Measurements from ENCODE around the gene MCFD2. TPM values are rescaled to one million over a fixed set of nuclear protein-coding genes. Genes with fewer than 3 reads are reported as not detected.

Gene MCFD2
- total RNA-seq = 10 to 100 TPM; 61.9 to 89.5 (median 74.2) TPM

DNA sequence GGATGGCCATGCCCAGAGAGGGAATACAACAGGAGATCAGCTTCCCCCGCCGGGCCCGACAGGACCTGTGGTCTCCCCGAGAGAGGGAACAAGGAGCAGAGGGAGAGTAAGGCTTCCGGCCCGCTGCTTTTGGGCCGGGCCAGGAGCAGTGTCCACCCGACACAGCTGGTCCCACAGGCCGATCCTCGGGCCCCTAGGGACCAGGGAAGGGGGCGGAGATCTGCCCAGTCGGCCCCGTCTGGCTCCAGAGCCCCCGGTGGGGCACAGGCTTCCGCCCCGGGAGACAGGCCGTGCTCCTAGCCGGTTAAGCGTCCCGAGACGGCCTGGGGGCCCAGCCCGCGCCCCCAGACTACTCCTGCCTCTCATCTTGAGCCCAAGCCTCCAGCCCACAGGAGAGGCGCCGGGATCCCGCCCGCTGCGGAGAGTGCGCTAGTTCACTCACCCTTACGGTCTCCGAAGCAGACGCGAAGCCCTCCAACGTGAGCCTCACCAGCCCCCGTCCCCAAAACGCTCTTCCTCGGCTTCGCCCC lies at the start of gene MCFD2:
Gene MCFD2 (minus strand): TSS at position 526 of the 530 bp plus-strand sequence. CDS start 6,635 bp downstream, outside the sequence.
- Histone ChIP-seq H3K27ac (replicated peaks in 1 of 4) (peak within 1 kb of the TSS; percentile 95 to 99 (median 97)), H3K4me1 (peaks cover 32 to 52% (median 45%) of the 10 kb centered on the region in 4 donors), H3K27me3 (no peaks in the 10 kb centered on the region), H3K9me3 (no peaks in the 10 kb centered on the region), H3K4me3 (peak within 1 kb of the TSS; percentile 90 to 100 (median 99)), H3K36me3 (peaks cover 7 to 13% (median 10%) of the 10 kb centered on the region in 4 donors)
- intact Hi-C loops (cut with DNase I) = loop anchor here (5.0 to 10.0 kb wide), 2 partner anchors 159 to 407 kb away; no protein-coding TSS in a partner anchor
- peak; percentile 93 for DNase-seq (ENCODE audit: extremely low spot score)
- WGBS = under 1% methylated on average over 32 of the region's 38 CpGs
- TF ChIP-seq EP300 (IDR thresholded peaks at IDR 0.05) = no peak
- no peak for TF ChIP-seq CTCF (IDR thresholded peaks at IDR 0.05)
- no peak for TF ChIP-seq POLR2AphosphoS5 (IDR thresholded peaks at IDR 0.05)
- peak; percentile 32 for TF ChIP-seq POLR2A (IDR thresholded peaks at IDR 0.05; ENCODE audit: low read depth)

DNA sequence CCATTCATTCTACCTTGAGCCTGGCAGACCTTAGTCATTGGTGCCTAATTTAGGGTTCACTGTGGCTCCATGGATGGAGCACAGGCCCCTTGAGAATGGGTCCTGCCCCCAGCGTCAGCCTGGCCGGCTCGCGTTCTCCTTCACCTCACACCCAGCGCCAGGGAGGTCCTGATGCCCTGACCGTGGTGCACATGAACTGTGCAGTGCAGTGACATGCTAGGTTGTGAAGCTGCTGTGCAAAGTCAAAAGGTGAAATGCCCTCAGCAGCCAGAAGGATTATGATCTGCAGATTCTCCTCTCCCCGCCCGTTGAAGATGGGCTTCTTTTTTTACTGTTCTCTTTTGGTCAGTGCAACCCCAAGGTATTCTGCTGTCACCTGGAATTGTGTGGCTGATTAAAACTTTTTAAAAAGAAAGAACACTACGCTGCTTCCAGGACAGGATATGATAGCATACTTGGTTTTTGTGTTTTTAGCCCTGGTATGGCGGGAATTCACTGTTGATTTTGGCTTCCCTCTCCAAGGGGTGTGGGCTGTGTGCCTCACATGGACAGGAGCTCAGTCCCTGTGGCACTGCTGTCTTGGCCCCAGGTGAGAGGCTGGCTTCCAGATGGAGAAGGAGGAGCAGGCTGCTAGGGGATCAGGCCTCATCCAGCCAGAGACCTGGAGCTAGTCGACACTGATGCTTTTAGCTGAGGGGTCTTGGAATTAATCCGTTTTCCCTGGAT lies 49.4 kb upstream of the MCFD2 start:
- intact Hi-C loops (cut with DNase I) = no loop called here
- peaks cover 19 to 74% (median 62%) of the 10 kb centered on the region in 4 donors for H3K4me1 ChIP-seq

GRCh38 chr2:46963941-46964673 lies 48.5 kb upstream of the MCFD2 start:
- H3K9me3 ChIP-seq = no peaks in the 10 kb centered on the region
- DNase-seq (ENCODE audit: extremely low spot score) = no peak
- H3K27me3 ChIP-seq = no peaks in the 10 kb centered on the region
- 87% methylated on average over 7 of the region's 7 CpGs for WGBS
- peaks cover 12 to 65% (median 55%) of the 10 kb centered on the region in 4 donors for H3K4me1 ChIP-seq
- intact Hi-C loops (cut with DNase I) = no loop called here
- H3K27ac ChIP-seq (replicated peaks in 1 of 4) = peak overlapping the region; percentile 36 to 83 (median 52)
- peaks cover 0 to 28% (median 21%) of the 10 kb centered on the region in 4 donors for H3K36me3 ChIP-seq
- no peak overlapping the region for H3K4me3 ChIP-seq
- TF ChIP-seq POLR2A (IDR thresholded peaks at IDR 0.05; ENCODE audit: low read depth) (no peak), CTCF (IDR thresholded peaks at IDR 0.05) (no peak), EP300 (IDR thresholded peaks at IDR 0.05) (no peak), POLR2AphosphoS5 (IDR thresholded peaks at IDR 0.05) (no peak)

More for the DNA sequence above, 49.4 kb upstream of the MCFD2 start:
- WGBS = 74% methylated on average over 12 of the region's 12 CpGs
- Histone ChIP-seq H3K9me3 (no peaks in the 10 kb centered on the region), H3K27me3 (no peaks in the 10 kb centered on the region), H3K27ac (replicated peaks in 1 of 4) (peak overlapping the region; percentile 36 to 83 (median 52)), H3K4me3 (no peak overlapping the region), H3K36me3 (peaks cover 0 to 19% (median 12%) of the 10 kb centered on the region in 4 donors)
- TF ChIP-seq CTCF (IDR thresholded peaks at IDR 0.05) (no peak), POLR2AphosphoS5 (IDR thresholded peaks at IDR 0.05) (peak; percentile 27 to 40)
- no peak for DNase-seq (ENCODE audit: extremely low spot score)

GRCh38 chr2:46963210-46963609 lies 47.6 kb upstream of the MCFD2 start:
- intact Hi-C loops (cut with DNase I) = no loop called here
- no peaks in the 10 kb centered on the region for H3K27me3 ChIP-seq
- H3K9me3 ChIP-seq = no peaks in the 10 kb centered on the region
- 61% methylated on average over 4 of the region's 4 CpGs for WGBS
- peaks cover 8 to 56% (median 47%) of the 10 kb centered on the region in 4 donors for H3K4me1 ChIP-seq
- H3K4me3 ChIP-seq = no peak overlapping the region
- peak overlapping the region; percentile 12 to 83 (median 52) for H3K27ac ChIP-seq (replicated peaks in 1 of 4)
- DNase-seq (ENCODE audit: extremely low spot score) = no peak
- TF ChIP-seq POLR2AphosphoS5 (IDR thresholded peaks at IDR 0.05) = no peak
- no peak for TF ChIP-seq POLR2A (IDR thresholded peaks at IDR 0.05; ENCODE audit: low read depth)
- TF ChIP-seq CTCF (IDR thresholded peaks at IDR 0.05) = no peak
- no peak for TF ChIP-seq EP300 (IDR thresholded peaks at IDR 0.05)
- H3K36me3 ChIP-seq = peaks cover 2 to 37% (median 29%) of the 10 kb centered on the region in 4 donors
